NCI-H82 (cell line): ENCODE results near the gene USP6NL.

Source experiments
- DNase-seq: peaks from one replicate; lab custom pipeline; 2025; lab: John Stamatoyannopoulos, UW

USP6NL gene

DNA sequence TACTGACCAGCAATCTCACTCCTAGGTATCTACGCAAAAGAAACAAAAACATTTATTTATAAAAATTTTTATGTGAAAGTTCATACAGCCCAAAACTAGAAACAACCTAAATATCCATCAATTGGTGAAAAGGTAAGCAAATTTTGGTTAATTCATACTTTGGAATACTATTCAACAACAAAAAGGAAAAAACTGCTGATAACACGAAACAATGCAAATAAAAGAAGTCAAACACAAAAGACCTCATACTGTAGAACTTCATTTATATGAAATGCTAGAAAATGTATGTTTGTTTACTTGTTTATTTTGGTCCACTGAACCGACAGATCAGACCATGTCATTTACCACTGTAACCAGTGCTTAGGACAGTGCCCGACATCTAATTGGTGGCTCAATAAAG, 60.3 kb downstream of the USP6NL start:
- DNase-seq, result no peak

DNA sequence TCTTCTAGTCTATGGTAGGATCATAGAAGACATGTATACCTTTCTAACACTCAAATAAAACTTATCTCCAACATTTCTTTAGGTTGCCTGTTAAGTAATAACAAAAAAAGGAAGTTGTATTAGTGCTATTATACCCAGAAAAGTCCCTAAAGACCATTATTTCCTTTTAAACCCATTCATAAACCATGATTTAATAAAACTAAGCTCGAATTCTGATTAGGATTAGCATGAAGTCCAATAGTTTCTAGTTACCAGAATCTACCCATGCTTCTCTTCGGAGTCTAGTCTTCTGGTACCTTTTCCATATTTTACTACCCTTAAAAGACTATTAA, 62.7 kb downstream of the USP6NL start:
- DNase-seq, result no peak

DNA sequence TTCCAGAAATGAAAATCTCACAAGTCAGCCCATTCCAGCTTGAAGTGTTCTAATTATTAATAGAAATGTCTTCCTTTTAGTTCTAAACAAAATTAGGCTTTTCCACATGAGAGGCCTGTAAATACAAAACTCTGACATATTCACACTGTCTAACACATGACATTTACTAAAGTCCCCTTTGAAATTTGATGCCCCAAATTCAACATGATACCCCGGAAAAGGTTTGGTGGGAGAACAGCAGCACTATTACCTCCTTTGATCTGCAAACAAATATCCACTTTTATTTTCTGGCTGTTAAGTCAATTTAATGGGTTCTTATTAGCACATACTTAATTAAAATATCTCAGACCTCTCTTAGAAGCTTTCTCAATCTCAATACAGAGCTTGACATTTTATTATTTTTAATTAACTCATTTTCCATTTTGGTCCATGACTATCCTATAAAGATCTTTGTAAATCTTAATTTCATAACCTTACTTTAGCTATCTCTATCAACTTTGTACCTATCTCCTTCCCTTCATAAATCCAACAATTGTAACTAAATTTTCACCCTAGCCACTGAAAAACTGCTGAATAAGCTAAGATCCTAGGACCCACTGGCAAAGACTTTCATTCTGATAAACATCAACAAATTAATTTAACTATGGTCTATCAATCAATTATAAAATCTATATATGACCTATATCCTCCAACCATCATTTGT, 63.2 kb downstream of the USP6NL start:
- DNase-seq, result no peak

DNA sequence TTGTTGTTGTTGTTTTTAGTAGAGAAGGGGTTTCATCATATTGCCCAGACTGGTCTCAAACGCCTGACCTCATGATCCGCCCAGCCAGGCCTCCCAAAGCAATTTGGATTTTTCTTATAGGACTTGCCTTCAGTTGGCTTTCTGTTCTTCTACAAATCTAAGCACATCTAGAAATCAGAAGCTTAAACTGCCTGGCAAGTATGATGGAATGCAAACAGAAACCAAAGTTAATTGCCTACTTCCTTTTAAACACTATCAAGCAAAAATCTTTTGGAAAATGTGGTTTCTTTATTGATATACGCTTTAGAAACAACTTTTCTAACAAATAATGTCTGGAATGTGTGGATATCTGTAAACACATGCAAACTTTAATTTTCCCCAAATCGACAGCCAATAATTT, 64.9 kb downstream of the USP6NL start:
- no peak for DNase-seq

DNA sequence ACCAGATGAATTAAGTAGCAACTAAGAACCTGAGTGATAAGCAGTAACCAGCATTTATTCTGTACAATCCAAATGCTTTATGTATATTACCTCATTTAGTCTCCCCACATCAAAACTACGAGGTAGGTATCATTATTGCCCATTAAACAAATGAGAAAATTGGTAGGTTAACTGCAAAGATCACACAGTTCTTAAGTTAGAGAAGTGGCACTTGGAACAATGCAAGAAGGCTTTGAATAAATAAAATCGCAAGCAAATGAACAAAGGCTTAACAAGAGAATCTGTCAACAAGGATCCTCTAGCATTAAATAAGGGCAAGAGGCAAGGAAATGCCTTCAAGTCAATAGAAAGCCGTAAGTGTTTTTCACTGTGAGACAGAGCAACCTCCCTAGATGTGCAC, 70.2 kb downstream of the USP6NL start:
- no peak for DNase-seq

DNA sequence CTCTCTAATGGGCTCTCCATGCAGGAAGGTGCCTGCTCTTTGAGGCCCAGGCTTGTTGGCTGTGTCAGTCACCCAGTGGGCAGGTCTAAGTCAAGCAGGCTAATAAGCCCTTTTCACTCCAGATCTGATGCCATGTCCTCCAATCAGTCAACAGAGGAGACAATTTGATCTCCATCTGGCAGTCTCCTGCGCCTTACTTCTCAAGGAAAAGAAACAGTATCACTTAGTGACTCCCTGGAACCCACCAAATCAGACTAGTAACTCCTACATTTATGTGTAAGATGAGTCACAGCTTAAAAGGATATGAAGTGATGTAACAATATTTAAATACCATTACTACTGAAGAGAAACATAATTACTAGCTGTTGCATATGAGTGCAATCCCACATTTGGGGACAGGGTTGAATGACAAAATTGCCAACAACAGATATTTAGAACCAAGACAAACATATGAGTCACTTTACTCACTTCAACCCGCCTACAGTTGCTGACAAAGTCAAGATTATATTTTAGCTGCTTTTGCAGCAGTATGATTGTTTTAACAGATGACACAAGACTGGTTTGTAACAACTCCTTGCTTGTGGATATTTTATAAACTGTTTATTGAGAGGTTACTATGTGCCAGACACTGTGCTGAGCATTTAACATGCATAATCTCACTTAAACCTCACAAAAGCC, 72.1 kb downstream of the USP6NL start:
- no peak for DNase-seq

DNA sequence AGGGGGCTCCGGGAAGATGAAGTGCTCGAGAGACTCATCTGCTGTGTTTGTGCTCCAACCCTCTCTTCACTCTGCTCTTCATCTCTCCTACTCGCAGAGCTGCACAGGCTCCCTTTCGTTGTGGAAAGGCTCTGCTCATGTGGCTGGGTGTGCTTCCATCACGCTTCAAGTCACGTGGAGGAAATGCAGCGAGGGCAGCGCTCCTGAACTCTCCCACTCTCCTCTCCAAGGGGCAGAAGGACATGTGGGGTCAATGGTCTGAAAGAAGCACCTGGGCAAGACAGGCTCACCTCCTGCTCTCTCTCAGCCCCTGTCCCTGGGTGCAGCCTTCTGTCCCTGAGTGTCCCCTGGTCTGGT, 72.6 kb downstream of the USP6NL start:
- DNase-seq, result no peak

DNA sequence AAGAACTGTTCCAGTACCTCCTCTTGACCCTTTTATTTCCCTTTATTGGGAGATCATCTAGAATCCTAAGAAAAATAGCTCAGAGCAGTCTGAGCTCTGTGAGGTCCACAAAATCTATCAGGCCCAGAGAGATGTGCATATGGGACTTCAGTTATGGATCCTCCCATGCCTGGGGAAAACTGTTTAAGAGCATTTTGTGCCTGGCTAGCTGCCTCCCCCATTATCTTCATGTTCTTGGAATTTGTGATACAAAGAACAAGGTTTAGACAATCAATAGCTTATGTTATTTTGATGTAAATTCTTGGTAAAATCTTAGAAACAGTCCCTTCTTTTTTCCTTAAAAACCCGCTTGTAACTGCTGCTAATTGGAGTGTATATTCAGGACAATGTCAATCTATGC, 75.2 kb downstream of the USP6NL start:
- DNase-seq, result no peak

DNA sequence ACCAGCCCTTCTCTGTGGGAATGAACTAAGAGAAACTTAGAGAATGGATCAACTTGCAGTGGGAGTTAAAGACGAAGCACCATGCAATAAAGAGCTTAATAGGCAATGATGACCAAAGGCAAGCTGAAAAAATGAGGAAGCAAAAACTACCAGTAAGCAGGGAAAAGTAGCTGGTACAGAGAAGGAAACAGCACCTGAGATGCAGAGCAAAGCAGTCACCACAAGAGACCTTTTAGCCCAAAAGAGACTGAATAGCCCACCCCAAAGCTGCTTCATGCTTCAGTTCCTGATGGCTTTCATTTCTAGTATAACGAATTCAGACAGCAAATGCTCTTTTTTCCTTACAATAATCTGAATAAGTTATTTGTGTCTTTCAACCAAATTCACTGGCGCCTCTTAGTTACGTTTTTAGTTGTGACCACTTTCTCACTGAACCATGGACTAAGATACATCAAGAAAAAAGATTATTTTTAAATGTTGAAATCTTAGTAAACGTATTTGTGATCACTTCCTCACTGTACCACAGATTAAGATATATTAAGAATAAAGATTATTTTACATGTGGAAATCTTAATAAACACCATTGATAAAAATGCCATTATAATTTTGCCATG, 76.0 kb downstream of the USP6NL start:
- no peak for DNase-seq

DNA sequence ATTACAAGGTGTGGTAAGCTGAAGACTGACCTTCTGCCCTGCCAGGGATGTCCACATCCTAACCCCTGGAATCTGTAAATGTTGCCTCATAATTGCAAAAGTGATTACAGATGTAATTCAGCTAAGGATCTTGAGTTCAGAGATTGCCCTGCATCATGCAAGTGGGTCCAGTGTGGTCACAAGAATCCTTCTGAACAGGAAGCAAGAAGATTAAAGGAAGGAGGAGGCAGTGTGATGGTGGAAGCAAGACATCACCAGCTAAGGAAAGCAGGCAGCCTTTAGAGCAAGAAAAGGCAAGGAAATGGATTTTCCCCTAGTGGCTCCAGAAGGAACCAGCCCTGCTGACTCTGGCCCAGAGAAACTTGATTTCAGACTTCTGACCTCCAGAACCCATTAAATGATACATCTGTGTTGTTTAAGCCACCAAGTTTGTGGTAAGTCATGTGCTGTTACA, 78.1 kb downstream of the USP6NL start:
- DNase-seq, result no peak

DNA sequence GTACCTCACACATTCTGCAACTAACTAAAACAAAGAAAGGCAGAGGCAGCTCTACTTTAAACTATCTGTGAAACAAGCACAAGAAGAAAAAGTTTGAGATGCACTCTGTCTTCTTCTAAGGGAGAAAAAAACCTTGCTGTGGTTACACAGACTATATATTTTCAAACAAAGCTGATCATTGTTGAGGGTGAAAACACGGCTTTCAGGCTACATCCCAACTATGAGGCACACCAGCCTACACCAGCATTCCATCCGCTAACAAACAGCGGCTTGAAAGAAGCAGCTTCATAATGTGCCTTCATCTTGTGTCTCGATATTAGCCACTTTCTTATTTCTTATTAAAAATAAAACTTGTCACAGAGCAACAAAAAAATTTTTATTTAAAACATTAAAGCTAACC, 79.1 kb downstream of the USP6NL start:
- no peak for DNase-seq

DNA sequence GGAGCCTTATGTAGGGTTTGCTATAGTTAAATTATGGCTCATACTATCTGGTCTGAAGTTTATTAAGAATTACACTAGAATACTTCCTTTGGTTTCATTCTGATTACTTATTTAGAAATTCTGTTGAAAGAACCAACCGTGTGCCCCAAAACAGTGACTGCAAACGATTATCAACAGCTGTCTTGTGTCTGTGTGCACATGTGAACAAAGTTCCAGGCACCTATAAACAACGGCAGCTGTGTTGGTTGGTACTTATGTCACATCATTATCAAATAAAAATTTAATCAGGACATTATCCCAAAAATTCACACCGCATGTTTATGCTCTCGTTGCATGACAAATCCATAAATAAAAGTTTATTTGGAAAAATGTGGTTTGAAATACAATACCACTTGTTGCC, 80.6 kb downstream of the USP6NL start:
- DNase-seq, result no peak

DNA sequence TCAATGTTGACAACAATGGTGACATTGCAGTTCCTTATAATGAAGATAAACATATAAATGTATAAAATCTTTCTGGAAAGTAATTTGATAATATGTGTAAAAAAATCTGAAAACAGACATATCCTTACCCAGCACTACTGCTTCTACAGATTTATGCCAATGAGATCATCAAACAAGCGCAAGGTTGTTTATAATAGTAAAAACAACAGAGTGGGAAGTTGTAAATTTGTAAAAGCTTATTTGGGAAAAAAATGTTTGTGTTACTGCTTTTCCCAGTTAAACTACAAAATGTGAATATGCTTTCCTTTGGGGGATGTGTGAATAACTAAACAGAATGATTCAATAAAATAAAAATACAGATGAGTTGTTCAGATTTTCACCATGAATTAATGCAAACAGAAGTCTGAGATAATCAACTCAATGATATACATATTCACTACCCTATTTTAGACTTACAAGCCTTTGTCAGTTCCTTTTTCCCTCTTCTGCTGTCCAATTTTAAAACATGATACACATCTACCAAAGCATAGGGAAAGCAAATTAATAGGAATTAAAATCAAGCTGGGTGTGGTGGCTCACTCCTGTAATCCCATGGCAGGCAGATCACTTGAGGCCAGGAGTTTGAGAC, 82.1 kb downstream of the USP6NL start:
- DNase-seq, result no peak

DNA sequence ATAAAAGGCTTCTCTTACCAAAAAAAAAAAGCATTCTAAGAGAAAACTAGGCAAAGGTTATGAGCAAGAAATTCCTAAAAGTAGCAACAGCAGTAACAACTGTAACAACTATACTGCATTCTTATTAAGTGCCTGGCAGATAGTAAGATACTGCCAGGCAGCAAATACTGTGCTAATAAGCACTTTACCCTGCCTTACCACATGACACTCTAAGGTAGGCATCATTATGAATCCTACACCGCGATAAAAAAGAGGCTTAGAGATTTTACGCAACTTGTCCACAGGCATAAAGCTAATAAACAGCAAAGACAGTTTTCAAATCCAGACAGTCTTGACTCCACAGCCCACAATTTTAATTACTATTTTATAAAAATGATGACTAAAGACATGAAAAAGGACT, 83.2 kb downstream of the USP6NL start:
- no peak for DNase-seq

DNA sequence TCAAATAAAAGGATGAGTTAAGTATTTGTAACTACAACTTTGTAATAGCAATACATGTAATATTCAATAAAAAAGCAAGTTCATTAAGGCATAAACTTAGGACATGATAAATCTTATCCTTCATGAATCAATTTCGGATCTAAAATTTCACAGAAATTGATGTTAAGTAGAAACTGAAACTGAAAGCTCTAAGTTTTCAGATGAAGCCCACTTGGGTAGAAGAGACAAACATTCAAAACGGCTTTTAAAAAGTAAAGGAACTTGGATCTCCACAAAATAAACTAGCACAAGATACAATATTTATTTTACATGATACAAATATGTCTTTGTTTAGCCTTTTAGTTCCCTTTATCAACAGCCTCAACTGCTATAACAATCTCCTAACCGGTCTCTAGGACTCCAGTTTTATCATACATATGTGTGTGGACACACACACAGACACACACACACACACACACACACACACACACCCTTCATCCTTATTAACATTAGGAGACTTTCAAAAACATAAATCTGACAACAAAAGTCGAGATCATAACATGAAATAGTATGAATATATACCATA, 83.7 kb downstream of the USP6NL start:
- no peak for DNase-seq

DNA sequence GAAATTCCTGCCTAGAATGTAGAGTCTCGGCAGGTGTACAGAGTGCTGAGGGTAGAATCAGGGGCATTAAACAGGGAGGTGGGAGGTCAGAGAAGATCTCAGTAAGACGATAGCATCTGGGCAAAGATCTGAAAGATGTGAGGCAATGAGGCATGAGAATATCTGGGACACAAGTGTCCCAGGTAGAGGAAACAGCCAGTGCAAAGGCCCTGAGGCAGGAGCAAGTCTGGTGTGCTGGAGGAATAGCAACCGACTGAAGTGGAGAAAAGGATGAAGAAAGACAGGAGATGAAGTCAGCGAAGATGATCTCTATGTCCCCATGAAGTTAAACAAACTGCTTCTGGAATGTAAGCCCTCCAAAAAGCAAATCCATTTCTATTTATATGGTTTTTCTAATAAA, 84.4 kb downstream of the USP6NL start:
- DNase-seq, result no peak

DNA sequence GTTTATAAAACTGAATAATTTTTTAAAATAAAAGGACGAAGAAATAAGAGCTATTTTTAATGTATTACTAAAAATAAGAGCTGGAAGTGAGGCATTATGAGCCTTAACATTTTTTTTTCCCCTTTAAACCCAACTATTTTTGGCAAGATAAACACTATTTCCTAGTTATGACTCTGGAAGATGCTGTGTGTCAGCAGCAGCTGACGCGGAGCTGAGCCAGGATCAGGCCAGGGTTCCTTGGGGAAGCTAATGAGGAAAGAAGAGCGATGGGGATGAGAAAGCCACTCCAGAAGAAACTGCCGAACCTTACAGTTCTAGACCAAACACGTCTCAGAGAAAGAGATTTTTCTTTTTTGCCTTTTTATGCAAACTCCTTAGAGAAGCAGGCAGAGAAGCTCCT, 85.9 kb downstream of the USP6NL start:
- DNase-seq, result no peak

DNA sequence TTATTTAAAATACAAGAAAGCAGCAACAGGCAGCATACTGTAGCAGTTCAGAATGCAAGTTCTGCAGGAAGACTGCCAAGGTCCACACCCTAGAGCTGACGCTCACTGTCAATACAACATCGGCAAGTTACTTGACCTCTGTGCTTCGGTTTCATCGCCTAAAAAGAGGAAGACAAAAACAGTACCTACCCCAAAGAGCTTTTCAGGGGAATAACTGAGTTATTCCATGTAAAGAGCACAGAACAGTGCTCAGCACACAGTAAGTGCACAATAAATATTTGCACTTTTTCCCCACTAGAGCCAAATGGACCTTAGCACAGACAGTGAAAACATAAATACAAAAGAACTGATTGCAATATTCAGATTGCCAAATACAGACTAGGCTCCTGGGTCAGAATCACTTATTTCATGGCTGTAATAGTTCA, 88.6 kb downstream of the USP6NL start:
- no peak for DNase-seq

DNA sequence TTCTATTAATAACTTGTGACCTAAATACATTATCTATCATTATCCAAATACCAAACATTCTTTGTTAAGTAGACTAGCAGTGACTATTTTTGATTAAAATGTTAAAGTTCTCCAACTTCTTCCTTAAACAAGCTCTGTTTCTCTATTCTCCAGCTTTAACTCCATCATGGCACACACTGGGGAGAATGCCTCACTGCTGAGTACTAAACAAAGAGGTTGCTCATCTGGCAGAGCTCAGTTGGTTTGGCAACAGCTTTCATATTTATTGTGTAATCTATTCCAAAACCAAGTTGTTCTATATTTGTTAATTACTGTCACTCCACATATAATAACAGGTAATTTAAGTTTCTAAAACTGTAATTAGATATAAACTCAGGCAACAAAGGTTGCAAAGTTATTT, 89.6 kb downstream of the USP6NL start:
- DNase-seq, result no peak

DNA sequence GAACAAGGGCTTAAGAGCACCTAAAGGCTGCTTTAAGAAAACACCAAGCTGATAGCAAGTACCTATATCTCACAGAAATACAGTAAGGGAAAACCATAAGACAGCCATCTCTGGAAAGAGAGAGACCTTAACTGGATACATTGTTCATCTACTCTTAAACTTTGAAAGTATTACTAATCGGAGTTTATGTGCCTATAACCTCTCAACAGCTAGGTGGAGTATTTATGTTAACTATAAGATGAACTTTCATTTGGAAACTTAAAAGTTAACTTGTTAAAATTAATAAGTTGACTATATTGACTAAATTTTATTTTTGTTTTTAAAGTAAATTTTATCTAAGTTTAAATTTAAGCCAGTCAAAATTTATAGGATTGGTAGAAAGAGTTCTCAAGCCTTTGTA, 90.6 kb downstream of the USP6NL start:
- DNase-seq, result no peak

DNA sequence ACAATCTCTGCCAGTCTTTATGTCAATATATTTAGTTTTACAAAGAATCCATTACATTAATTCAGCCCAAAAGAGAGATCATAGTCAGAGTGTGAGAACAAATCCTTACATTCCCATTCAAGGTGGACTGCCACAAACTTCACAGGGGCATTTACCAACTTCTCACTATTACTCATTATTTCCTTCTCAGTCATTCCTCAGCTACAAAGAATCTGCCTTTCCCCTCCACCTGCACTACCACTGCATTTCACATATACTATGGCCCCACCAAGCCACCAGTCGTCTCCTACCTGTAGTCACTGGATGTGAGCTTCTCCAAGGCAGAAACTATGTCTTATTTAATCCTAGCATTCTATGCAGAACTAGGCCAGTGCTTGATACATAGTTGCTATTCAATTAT, 94.3 kb downstream of the USP6NL start:
- DNase-seq, result no peak

DNA sequence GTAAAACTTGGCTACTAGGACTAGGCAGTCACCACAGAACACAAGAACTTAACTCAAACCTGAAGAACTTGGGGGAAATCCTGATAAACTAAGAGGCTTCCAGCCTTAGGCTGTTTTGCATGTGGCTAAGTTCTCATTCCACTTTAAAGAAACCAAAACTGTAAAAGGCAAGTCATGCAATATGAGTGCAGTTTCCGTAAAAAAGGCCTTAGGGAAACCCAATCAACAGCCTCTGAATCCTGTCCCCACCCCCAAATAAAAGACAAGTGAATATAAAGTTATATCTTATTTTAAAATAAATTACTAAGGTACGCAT, 95.1 kb downstream of the USP6NL start:
- no peak for DNase-seq
